ENCODE results near the gene HEATR3.

HEATR3 gene

GRCh38 chr16:50061326-50061725 is 4.4 kb upstream of the HEATR3 start:
- Histone ChIP-seq H3K4me3 (ENCODE audit: severe bottlenecking) (no peak overlapping the region), H3K36me3 (ENCODE audit: low read depth) (no peaks in the 10 kb centered on the region), H3K4me1 (ENCODE audit: insufficient read depth, poor library complexity, severe bottlenecking) (no peaks in the 10 kb centered on the region), H3K27ac (ENCODE audit: poor library complexity, severe bottlenecking) (no peak overlapping the region), H3K27me3 (ENCODE audit: insufficient read depth, poor library complexity, severe bottlenecking) (no peaks in the 10 kb centered on the region), H3K9me3 (ENCODE audit: severe bottlenecking) (no peaks in the 10 kb centered on the region)
- TF ChIP-seq CTCF (IDR thresholded peaks at IDR 0.05; ENCODE audit: poor library complexity, severe bottlenecking): no peak
- ATAC-seq (ENCODE audit: low read depth): no peak
- no peak for DNase-seq (ENCODE audit: low spot score)

GRCh38 chr16:50065241-50065623 is 538 bp upstream of the HEATR3 start:
- H3K27ac ChIP-seq (ENCODE audit: poor library complexity, severe bottlenecking): no peak overlapping the region

DNA sequence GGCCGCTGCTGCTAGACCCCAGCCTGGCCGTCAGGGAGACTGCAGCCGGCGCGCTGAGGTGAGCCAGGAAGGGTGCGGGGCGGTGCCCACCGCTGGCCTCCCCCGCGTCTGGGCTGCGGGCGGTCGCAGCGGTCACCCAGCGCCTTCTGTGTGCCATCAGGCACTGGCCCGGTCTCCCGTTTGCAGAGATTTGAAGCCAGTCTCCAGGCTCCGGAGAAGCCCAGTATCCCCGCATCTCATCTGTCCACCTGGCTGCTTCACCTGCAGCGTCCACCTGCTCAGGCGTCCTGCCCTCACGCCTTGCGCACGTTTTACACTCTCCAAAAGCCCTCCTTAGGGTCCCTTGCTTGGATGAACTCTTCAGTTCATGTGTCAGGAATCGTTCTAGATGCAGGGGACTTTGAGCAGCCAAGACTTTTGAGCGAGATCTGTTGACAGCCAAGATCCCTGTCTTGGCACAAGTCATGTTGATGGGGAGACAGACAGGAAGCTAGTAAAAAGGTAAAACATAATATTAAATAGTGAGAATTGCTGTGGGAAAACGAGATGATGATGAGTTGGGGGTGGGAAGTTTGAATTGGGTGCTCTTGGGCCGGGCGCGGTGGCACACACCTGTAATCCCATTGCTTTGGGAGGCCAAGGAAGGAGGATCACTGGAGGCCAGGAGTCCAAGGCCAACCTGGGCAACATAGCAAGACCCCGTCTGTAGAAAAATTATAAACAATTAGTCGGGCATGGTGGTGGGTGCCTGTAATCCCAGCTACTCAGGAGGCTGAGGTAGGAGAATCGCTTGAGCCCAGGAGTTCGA is 916 bp downstream of the HEATR3 start:
- ATAC-seq (ENCODE audit: low read depth) (no peak; the same call in 2 of the 3 replicates), DNase-seq (ENCODE audit: low spot score) (no peak)
- TF ChIP-seq CTCF (IDR thresholded peaks at IDR 0.05; ENCODE audit: poor library complexity, severe bottlenecking): no peak
- peak overlapping the region; percentile 67 for H3K27ac ChIP-seq (ENCODE audit: poor library complexity, severe bottlenecking)
- H3K4me1 ChIP-seq (ENCODE audit: insufficient read depth, poor library complexity, severe bottlenecking): no peaks in the 10 kb centered on the region
- H3K9me3 ChIP-seq (ENCODE audit: severe bottlenecking): no peaks in the 10 kb centered on the region
- H3K36me3 ChIP-seq (ENCODE audit: low read depth): peaks cover 35% of the 10 kb centered on the region
- no peaks in the 10 kb centered on the region for H3K27me3 ChIP-seq (ENCODE audit: insufficient read depth, poor library complexity, severe bottlenecking)
- peak overlapping the region; percentile 90 for H3K4me3 ChIP-seq (ENCODE audit: severe bottlenecking)

More at GRCh38 chr16:50065241-50065623, 538 bp upstream of the HEATR3 start:
- H3K4me3 ChIP-seq (ENCODE audit: severe bottlenecking): peak overlapping the region; percentile 90
- H3K27me3 ChIP-seq (ENCODE audit: insufficient read depth, poor library complexity, severe bottlenecking): no peaks in the 10 kb centered on the region
- no peaks in the 10 kb centered on the region for H3K9me3 ChIP-seq (ENCODE audit: severe bottlenecking)
- no peak for ATAC-seq (ENCODE audit: low read depth)
- TF ChIP-seq CTCF (IDR thresholded peaks at IDR 0.05; ENCODE audit: poor library complexity, severe bottlenecking): no peak
- no peaks in the 10 kb centered on the region for H3K4me1 ChIP-seq (ENCODE audit: insufficient read depth, poor library complexity, severe bottlenecking)
- DNase-seq (ENCODE audit: low spot score): no peak
- peaks cover 22% of the 10 kb centered on the region for H3K36me3 ChIP-seq (ENCODE audit: low read depth)

GRCh38 chr16:50067290-50067853 is 1.6 kb downstream of the HEATR3 start:
- Histone ChIP-seq H3K4me1 (ENCODE audit: insufficient read depth, poor library complexity, severe bottlenecking) (no peaks in the 10 kb centered on the region), H3K36me3 (ENCODE audit: low read depth) (peaks cover 42% of the 10 kb centered on the region), H3K4me3 (ENCODE audit: severe bottlenecking) (no peak overlapping the region), H3K27me3 (ENCODE audit: insufficient read depth, poor library complexity, severe bottlenecking) (no peaks in the 10 kb centered on the region), H3K27ac (ENCODE audit: poor library complexity, severe bottlenecking) (no peak overlapping the region), H3K9me3 (ENCODE audit: severe bottlenecking) (no peaks in the 10 kb centered on the region)
- DNase-seq (ENCODE audit: low spot score) (no peak), ATAC-seq (ENCODE audit: low read depth) (no peak)
- peak; percentile 42 for TF ChIP-seq CTCF (IDR thresholded peaks at IDR 0.05; ENCODE audit: poor library complexity, severe bottlenecking)

DNA sequence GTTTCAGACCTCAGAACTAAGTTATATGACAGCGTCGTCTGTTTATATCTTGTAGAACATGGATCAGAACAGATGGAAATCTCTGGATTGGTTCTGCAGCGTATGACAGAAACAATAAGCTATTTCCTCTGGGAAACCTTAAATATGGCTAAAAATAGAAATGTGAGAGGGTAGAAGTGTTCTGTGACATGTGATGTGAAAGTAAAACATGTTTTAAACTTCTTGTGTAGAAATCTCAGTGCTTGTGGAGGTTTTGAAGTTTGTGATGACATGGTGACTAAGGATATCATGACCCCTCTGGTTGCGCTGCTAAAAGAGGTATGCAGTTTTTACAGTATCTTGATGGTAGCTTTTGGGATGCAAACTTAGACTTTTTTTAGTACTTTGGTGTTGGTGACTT is 2.8 kb downstream of the HEATR3 start:
- Histone ChIP-seq H3K9me3 (ENCODE audit: severe bottlenecking) (no peaks in the 10 kb centered on the region), H3K4me3 (ENCODE audit: severe bottlenecking) (no peak overlapping the region), H3K27ac (ENCODE audit: poor library complexity, severe bottlenecking) (no peak overlapping the region), H3K36me3 (ENCODE audit: low read depth) (peaks cover 44% of the 10 kb centered on the region), H3K27me3 (ENCODE audit: insufficient read depth, poor library complexity, severe bottlenecking) (no peaks in the 10 kb centered on the region), H3K4me1 (ENCODE audit: insufficient read depth, poor library complexity, severe bottlenecking) (no peaks in the 10 kb centered on the region)
- no peak for TF ChIP-seq CTCF (IDR thresholded peaks at IDR 0.05; ENCODE audit: poor library complexity, severe bottlenecking)
- ATAC-seq (ENCODE audit: low read depth): no peak
- no peak for DNase-seq (ENCODE audit: low spot score)
